HG02678 (cell line): ENCODE results near the gene VWA8.
"Not testable (repeated sequence)": the region's sequence is repeated elsewhere in the genome, so short reads cannot be mapped to it uniquely, and the experiment has no call there.

Experiments
- ATAC-seq: cut with Tn5 transposase; IDR thresholded peaks from one replicate; pipeline ENCODE4 v1.9.1; 2021; ENCODE audit warnings: mild to moderate bottlenecking, moderate library complexity; ENCODE audit not compliant: unreplicated experiment

The VWA8 gene

GRCh38 chr13:41624041-41624440 is 336.9 kb downstream of the VWA8 start:
- ATAC-seq = no peak

DNA sequence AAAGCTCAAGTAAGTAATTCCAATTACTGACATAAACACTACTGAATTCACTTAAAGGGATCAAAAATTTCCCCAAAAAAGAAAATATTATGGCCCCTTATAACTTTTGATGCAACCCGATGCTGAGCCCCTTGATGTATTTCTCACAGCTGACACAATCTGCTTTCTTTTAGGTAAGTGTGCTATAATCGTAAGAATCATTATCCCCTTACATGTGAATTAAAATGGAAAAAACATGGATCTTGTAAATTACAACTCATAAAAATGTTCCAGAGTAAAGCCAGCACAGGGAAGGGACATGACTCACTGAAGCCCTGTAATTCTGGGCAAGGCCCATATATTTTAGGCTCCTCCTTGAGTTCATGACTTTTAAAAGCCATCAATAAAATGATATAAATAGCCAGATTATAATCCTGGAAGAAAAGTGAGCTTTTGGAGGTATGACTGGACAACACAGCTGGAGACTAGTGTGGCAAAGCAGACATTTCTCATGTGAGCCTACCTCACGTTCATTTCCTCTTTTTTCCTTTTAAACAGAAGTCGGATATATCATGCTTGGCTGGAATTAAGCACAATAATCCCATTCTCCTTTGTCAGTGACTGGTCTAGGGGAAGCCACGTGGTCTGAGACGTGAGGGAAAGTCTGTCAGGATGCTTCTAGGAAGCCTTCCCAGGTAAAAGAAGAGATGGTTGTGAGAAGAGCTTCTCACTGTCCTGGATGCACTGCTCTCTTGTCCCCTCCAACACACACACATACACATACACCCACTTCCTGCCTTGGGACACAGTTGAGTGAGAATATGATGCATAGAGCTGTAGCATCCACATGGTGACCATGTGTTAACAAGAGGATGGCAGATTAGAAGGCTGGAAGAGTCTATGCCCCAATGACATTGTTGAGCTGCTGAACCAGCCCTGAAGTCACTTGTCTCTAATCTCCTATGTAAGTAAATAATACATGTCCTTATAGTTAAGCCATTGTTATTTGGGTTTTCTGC is 338.2 kb downstream of the VWA8 start:
- no peak for ATAC-seq

DNA sequence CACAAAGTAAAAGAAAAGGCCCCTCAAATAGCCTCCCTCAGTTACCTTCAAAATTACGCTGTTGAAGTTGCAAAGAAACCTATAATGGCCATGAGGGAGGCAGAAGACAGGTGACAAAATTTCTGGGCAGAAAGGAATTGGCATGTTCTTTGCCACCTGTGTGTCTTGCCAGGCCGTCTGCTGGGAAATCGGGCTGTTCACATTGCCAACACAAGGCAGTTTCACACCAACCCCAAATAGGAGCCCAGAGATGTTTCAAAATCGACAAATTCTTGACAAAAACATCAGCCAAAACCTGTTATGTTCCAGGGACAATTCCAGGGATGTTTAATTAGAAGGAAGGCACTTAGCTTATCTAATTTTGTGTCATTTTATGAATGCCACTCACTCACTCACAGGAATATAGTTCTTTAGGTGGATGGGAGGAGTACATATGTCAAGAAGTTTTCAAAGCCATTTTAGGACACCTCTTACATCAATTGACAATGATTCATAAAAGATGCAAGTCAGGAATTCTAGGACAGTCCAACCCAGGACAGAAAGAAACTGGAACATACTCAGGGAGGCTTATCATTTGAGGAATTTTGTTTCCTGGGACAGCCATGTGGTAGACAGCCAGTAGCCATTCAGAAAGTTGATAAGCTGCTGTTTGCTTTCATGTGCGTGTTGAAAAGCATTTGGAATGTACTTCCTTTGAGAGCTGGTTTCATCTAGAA is 339.0 kb downstream of the VWA8 start:
- ATAC-seq = no peak

DNA sequence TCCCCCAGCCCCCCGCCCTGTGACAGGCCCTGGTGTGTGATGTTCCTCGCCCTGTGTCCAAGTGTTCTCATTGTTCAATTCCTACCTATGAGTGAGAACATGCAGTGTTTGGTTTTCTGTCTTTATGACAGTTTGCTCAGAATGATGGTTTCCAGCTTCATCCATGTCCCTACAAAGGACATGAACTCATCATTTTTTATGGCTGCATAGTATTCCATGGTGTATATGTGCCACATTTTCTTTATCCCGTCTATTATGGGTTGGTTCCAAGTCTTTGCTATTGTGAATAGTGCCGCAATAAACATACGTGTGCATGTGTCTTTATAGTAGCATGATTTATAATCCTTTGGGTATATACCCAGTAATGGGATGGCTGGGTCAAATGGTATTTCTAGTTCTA is 343.3 kb downstream of the VWA8 start:
- ATAC-seq = not testable (repeated sequence)

DNA sequence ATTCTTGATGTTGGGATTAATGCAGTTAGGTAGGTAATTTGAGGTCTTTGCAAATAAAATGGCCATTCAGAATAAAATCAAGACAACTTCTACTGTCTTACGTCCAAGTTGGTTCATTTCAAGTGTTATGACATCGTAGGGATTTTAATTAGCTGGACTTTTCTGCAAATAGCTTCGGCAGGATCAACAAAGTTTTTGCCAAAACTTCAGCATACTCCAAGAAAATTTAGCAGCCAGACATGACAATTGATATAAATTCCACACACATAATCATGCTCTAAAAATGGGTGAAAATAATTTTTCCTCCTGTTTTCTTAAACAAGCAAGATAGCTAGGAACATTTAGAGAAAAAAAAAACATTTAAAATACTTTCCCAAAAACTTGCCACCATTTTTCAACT is 344.8 kb downstream of the VWA8 start:
- no peak for ATAC-seq

DNA sequence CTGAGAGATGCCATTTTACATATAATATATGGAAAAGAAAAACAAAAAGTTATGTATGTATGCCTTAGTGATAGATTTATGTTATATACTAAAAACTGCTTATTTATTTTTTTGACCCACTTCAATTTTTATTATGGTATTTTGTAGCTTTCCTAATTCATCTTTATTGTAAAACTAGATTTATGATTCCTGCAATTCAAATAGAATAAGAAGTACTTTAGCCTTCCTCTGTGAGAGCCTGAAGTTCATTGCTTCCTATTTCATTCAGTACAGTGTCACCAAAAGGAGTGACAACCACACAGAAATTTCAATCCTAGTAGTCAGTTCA is 345.4 kb downstream of the VWA8 start:
- no peak for ATAC-seq

DNA sequence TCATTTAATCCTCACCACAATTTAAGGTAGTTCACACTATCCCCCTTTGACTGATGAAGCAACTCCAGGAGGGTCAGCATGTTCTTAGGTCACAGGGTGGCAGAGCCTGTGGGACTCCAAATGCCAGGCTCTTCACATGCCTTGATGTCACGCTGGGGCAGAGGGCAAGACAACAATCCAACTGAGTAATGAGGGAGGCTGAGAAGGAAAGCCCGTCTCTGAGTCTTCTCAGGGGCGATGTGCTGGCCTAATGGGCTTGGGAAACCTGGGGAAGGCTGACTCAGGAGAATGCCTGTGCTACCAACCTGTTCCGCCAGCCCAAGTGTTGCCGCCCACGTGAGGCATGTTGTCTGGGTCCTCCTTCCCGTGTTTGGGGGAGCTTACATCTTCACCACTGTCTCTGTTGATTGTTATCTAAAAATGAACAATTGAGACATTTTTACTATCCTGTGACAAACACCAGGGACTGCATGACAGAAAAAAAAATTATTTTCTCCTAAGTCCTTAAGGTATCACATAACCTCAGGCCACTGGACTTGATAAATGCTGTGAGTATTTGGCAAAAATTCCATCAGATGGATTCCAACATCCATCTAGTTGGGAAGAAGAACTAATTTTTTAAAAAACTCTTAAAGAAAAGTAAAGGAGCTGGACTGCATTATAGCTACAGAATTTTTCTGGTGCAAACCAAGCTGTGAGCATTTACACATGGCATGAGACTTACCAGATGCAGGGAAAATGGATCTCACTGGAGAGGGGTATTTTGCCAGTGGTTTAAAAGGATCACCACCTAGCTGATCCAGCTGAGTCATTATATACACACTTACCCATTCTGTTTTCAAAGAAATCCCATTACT is 346.0 kb downstream of the VWA8 start:
- ATAC-seq = no peak

GRCh38 chr13:41613984-41614661 is 346.8 kb downstream of the VWA8 start:
- no peak for ATAC-seq

DNA sequence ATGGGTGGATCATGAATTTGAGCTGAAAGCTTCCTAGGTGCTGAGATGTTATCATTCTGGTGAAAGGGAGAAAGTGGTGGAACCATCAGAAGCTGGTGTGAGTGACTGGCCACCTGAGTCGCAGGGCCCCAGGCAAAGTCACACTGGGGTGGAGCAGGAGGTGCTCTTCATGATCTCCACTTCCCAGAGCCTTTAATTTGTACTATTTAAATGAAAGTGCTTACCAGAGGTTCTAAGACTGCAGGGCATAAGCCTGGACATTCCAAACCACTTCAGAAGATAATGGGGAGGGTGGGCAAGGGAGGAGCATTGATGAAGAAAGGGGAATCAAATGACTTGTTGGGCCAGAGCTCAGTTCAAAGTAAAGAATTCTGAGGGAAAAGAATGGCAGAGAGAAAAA is 347.4 kb downstream of the VWA8 start:
- ATAC-seq = no peak

GRCh38 chr13:41611385-41611784 is 349.5 kb downstream of the VWA8 start:
- no peak for ATAC-seq

GRCh38 chr13:41610404-41610803 is 350.5 kb downstream of the VWA8 start:
- no peak for ATAC-seq

GRCh38 chr13:41609828-41610227 is 351.1 kb downstream of the VWA8 start:
- ATAC-seq = no peak

DNA sequence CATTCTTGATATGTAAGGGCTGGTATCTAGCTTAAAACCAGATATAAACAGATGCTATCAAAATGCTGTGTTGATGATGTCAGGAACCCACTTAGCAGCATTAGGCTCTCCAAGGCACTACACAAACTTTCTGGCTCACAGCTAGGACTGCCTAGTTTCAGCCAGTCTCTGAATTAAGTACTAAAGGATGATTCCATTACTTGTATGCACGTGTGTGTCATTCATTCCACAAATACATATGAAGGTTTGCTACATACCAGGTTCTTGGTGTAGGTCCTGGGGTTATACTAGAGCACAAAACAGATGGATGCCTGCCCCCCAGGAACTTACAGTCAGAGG is 352.1 kb downstream of the VWA8 start:
- no peak for ATAC-seq

DNA sequence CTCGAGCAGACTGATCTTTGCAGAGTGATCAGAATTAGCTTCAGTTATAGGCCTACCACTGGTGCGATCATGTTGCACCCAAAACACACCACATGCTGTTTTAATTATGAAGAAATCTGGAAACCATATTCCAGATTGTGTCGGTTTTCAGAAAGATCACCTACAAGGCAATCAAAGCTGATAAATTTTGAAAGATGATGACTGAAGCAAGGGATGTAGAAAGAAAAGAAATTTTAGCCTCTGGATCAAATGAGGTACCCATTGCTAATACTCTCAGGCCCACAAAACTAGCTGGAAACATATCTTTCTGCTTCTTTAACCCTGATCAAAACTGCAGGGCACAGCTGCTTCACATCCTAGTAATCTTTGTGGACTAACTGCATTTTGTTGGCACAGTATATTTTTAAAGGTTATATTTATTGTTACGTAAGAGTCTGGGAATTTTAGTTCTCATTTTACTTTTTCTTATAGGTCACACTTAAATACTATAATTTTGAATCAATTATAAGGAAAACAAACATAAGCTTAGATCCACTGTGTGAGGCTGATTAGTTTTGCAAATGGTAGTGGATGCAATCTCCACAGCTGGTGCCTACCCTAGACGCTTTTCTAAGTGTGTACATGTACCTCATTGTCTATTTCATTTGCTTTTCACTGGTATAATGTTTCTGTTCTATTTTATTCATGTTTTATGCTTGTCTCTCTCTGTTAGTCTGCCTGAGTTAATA is 352.6 kb downstream of the VWA8 start:
- no peak for ATAC-seq

DNA sequence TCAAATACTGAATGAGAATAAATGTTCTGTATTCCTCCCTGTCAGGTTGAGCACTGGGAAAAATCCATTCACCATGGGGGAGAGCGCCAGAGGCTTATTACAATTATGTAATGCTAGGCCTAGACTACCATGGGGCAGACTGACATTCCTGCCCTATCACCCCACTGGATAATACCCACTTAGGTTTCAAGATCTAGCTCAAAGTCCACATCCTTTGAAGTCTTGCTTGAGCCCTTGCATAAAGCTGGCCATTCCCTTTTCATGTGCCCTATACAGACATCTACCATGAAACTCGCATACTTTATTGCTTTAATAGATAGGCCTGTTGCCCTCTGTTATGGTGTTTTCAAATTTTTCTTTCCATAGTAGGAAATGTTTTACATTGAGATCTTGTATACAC is 354.3 kb downstream of the VWA8 start:
- no peak for ATAC-seq

- ATAC-seq = no peak
Observed at GRCh38 chr13:41605319-41606285, 355.3 kb downstream of the VWA8 start.

DNA sequence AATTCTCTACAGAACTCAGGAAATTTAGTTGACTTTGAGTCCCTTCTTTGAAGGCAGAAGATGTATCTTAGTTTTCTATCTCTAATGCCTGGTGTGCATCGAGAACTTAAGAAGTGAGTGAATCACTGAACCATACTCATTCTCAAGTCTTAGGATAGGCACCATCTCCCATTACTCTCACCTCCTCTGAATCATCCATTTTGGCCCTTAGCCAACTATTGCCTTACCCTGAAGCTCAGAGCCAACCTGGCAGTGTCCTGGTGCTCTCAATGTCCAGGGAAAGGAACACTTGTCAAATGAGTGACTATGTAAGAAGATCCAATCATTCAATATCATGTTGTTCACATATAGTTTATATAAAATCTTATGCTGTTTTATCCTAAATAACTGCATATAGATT is 357.0 kb downstream of the VWA8 start:
- ATAC-seq = no peak

- ATAC-seq = no peak
Observed at GRCh38 chr13:41601718-41602445, 359.0 kb downstream of the VWA8 start.
